HCT116 (cell line): ENCODE measurements around the gene IGF2BP3. TPM values are rescaled to one million over a fixed set of nuclear protein-coding genes. Genes with fewer than 3 reads are reported as not detected.

Experiments used
- ATAC-seq: fragments of 200-7000 bp; cut with Tn5 transposase; 2 replicates; pipeline ENCODE4 v1.9.1; 2020; ENCODE audit warnings: mild to moderate bottlenecking, moderate library complexity
- BruUV-seq: library from RNA; stranded (reverse); fragments of 400-500 nt; replicated peaks from 2 replicates; lab custom pipeline; 2021; lab: Mats Ljungman, UMichigan
- CTCF ChIA-PET: fragments of 300-600 bp; sonication (Branson Sonifier 250); formaldehyde crosslinking; loops from one replicate; lab custom pipeline; 2021; ENCODE audit warnings: antibody characterized with exemption; lab: Charles Lee
- POLR2A ChIA-PET: fragments of 300-600, 350-600 bp; sonication (Branson Sonifier 250); formaldehyde crosslinking; loops from one replicate; lab custom pipeline; 2021; ENCODE audit warnings: antibody characterized with exemption; lab: Charles Lee
- RAD21 ChIA-PET, 2 experiments: fragments of 300-600 bp; sonication (Branson Sonifier 250); formaldehyde crosslinking; loops; one replicate each; lab custom pipeline; 2023; ENCODE audit warnings: low total read pairs in 2 of 2; ENCODE audit not compliant: uncharacterized antibody in 2 of 2, unreplicated experiment in 2 of 2, low non-redundant PET in 1 of 2; lab: Charles Lee
- DNase-seq: peaks from one replicate; pipeline ENCODE4 v3.0.0-alpha.2; 2010; ENCODE audit warnings: low read depth, low spot score
- H2AFZ ChIP-seq: fragments of 200-600 bp; shearing (Covaris generic), sonication (generic); 2 replicates; pipeline ENCODE4 v1.6.1; 2017; ENCODE audit warnings: low read depth, mixed run types, mixed read lengths, antibody characterized with exemption, low read length; ENCODE audit not compliant: poor library complexity, severe bottlenecking
- H3K27ac ChIP-seq: 2 replicates; pipeline ENCODE4 v1.5.1; 2012; ENCODE audit warnings: low read depth, low read length
- H3K27me3 ChIP-seq: fragments of 200-600 bp; sonication (generic); 2 replicates; pipeline ENCODE4 v1.6.1; 2016; ENCODE audit warnings: mixed run types, low read length, mixed read lengths; ENCODE audit not compliant: insufficient read depth
- H3K36me3 ChIP-seq, 2 experiments: fragments of 200-500 bp in 1 of 2; fragments of 200-600 bp in 1 of 2; sonication (Bioruptor generic) in 1 of 2; sonication (generic) in 1 of 2; 2 replicates each; pipeline versions ENCODE4 v1.5.1 to v1.6.1; 2014 to 2016; ENCODE audit warnings: low read length in 2 of 2, inconsistent platforms in 1 of 2, mixed read lengths in 1 of 2, mixed run types in 1 of 2; ENCODE audit not compliant: insufficient read depth in 2 of 2, control insufficient read depth in 1 of 2
- H3K4me1 ChIP-seq, 2 experiments: fragments of 200-600 bp in 1 of 2; sonication (generic) in 1 of 2; 2 replicates each; pipeline versions ENCODE4 v1.5.1 to v1.6.1; 2012 to 2017; ENCODE audit warnings: low read length in 2 of 2, inconsistent platforms in 1 of 2, mild to moderate bottlenecking in 1 of 2, mixed read lengths in 1 of 2, mixed run types in 1 of 2, moderate library complexity in 1 of 2; ENCODE audit not compliant: insufficient read depth in 2 of 2, control insufficient read depth in 1 of 2
- H3K4me2 ChIP-seq: fragments of 200-600 bp; sonication (generic); 2 replicates; pipeline ENCODE4 v1.6.1; 2017; ENCODE audit warnings: mixed run types, low read length, mixed read lengths
- H3K4me3 ChIP-seq, 2 experiments: fragments of 200-600 bp in 1 of 2; sonication (generic) in 1 of 2; replicated peaks in 1 of 2; 2 replicates each; pipeline ENCODE4 v1.5.1; 2011 to 2016; ENCODE audit warnings: low read length in 2 of 2, control low read depth in 1 of 2, low read depth in 1 of 2, mild to moderate bottlenecking in 1 of 2, mixed read lengths in 1 of 2, mixed run types in 1 of 2
- H3K79me2 ChIP-seq: fragments of 200-600 bp; sonication (generic); 2 replicates; pipeline ENCODE4 v1.6.1; 2017; ENCODE audit warnings: mild to moderate bottlenecking, mixed run types, low read length, moderate library complexity, mixed read lengths; ENCODE audit not compliant: insufficient read depth
- H3K9ac ChIP-seq: fragments of 200-600 bp; sonication (generic); 2 replicates; pipeline ENCODE4 v1.6.1; 2016; ENCODE audit warnings: low read length, mixed read lengths
- H3K9me2 ChIP-seq: fragments of 200-600 bp; sonication (generic), shearing (Covaris generic); 2 replicates; pipeline ENCODE4 v1.6.1; 2017; ENCODE audit warnings: mixed run types, mild to moderate bottlenecking, moderate library complexity; ENCODE audit not compliant: insufficient read depth
- H3K9me3 ChIP-seq, 2 experiments: fragments of 200-500 bp in 1 of 2; fragments of 200-600 bp in 1 of 2; sonication (Bioruptor generic) in 1 of 2; sonication (generic) in 1 of 2; 2 replicates each; pipeline ENCODE4 v1.6.1; 2014 to 2017; ENCODE audit warnings: low read length in 2 of 2, mixed read lengths in 2 of 2, inconsistent platforms in 1 of 2, low read depth in 1 of 2, mild to moderate bottlenecking in 1 of 2, mixed run types in 1 of 2, moderate library complexity in 1 of 2; ENCODE audit not compliant: control insufficient read depth in 1 of 2, insufficient read depth in 1 of 2
- H4K20me1 ChIP-seq: fragments of 200-600 bp; sonication (generic), shearing (Covaris generic); 2 replicates; pipeline ENCODE4 v1.6.1; 2017; ENCODE audit warnings: mixed run types, mild to moderate bottlenecking, moderate library complexity; ENCODE audit not compliant: insufficient read depth
- ATF3 ChIP-seq: IDR thresholded peaks from 2 replicates; pipeline ENCODE4 v1.6.1; 2012
- CBX3 ChIP-seq: IDR thresholded peaks from 2 replicates; pipeline ENCODE4 v1.6.1; 2012; ENCODE audit warnings: low read depth
- EZH2 ChIP-seq: fragments of 200-600 bp; sonication (generic); IDR thresholded peaks from 2 replicates; pipeline ENCODE4 v1.6.1; 2017; ENCODE audit warnings: antibody characterized with exemption, mixed run types
- POLR2A ChIP-seq: IDR thresholded peaks from 2 replicates; pipeline ENCODE4 v1.7.0; 2011; ENCODE audit warnings: borderline replicate concordance; ENCODE audit not compliant: insufficient read depth, insufficient read length; ENCODE audit errors: extremely low read depth
- POLR2AphosphoS5 ChIP-seq: IDR thresholded peaks from 2 replicates; pipeline ENCODE4 v1.6.1; 2011; ENCODE audit warnings: mild to moderate bottlenecking, low read depth, low read length, moderate library complexity
- SP1 ChIP-seq: IDR thresholded peaks from 2 replicates; pipeline ENCODE4 v1.6.1; 2012; ENCODE audit warnings: low read depth
- SRF ChIP-seq: IDR thresholded peaks from 2 replicates; pipeline ENCODE4 v1.6.1; 2012; ENCODE audit warnings: low read depth
- TCF7L2 ChIP-seq: IDR thresholded peaks from 2 replicates; pipeline ENCODE4 v1.7.0; 2011; ENCODE audit warnings: borderline replicate concordance, inconsistent platforms; ENCODE audit not compliant: insufficient read depth, insufficient read length; ENCODE audit errors: extremely low read depth
- YY1 ChIP-seq: IDR thresholded peaks from 2 replicates; pipeline ENCODE4 v1.6.1; 2011; ENCODE audit warnings: low read length, low read depth, moderate library complexity, mild to moderate bottlenecking; ENCODE audit not compliant: insufficient replicate concordance; ENCODE audit errors: extremely low read depth
- ZNF274 ChIP-seq: fragments of 200-500 bp; sonication (Bioruptor generic); IDR thresholded peaks from 2 replicates; pipeline ENCODE4 v1.6.1; 2014; ENCODE audit warnings: mild to moderate bottlenecking, low read depth, low read length, inconsistent platforms
- intact Hi-C: fragments of 100-400 bp; cut with micrococcal nuclease; formaldehyde crosslinking; loops from 2 replicates; pipeline ENCODE4 v1.10.0; 2022
- total RNA-seq: library from RNA; stranded (reverse); gene quantifications from one replicate; pipeline ENCODE4 v1.2.1, GENCODE V29; 2021; ENCODE audit not compliant: unreplicated experiment

Gene IGF2BP3
- total RNA-seq, 1 experiment from 2014 or later = 79.1 TPM

- no TSS peak for BruUV-seq
- Histone ChIP-seq H3K9me2 (no peaks in the 10 kb centered on the region), H3K27ac (no peak overlapping the region), H3K79me2 (peaks cover 97% of the 10 kb centered on the region), H3K9ac (no peak overlapping the region), H3K4me1 (no peaks in the 10 kb centered on the region), H3K36me3 (no peaks in the 10 kb centered on the region; a peak in 2 of 4 replicates), H4K20me1 (no peaks in the 10 kb centered on the region; the same call in 1 of the 2 replicates), H2AFZ (no peak overlapping the region), H3K4me3 (no peak overlapping the region), H3K9me3 (no peaks in the 10 kb centered on the region), H3K27me3 (no peaks in the 10 kb centered on the region), H3K4me2 (no peak overlapping the region)
- TF ChIP-seq SRF (no peak), YY1 (no peak), POLR2AphosphoS5 (no peak), EZH2 (no peak), POLR2A (no peak), SP1 (no peak), ATF3 (no peak), ZNF274 (no peak), TCF7L2 (no peak), CBX3 (no peak)
- RAD21 ChIA-PET = no interaction called here
- DNase-seq (no peak), ATAC-seq (no peak)
- intact Hi-C loops = no loop called here
- POLR2A ChIA-PET = no interaction called here
- CTCF ChIA-PET = no interaction called here
Measured at GRCh38 chr7:23438171-23438570, 32.1 kb downstream of the IGF2BP3 start.
